Natural killer cell treated with Interleukin-12 subunit alpha and Interleukin-12 subunit beta and Interleukin-15 and Interleukin-18, amount 100 ng/mL, for 72 hours (primary cell): ENCODE measurements around the gene GATA2. TPM values are rescaled to one million over a fixed set of nuclear protein-coding genes. Genes with fewer than 3 reads are reported as not detected.
A peak's percentile ranks its signal among the peaks of the same experiment; 100 is the strongest.

Experiments used
- ATAC-seq, 2 donors: fragments of 150-1000 bp; cut with Tn5 transposase in 1 of 2; sonication (Bioruptor Pico), chemical (Tn5 transposase) in 1 of 2; 2 replicates each; pipeline ENCODE4 v1.10.0; 2021
- DNase-seq: peaks from one replicate; pipeline ENCODE4 v3.0.0; 2022; ENCODE audit warnings: low spot score
- H3K27ac Mint-ChIP-seq, 2 donors: 1 replicate in 1 of 2; 2 replicates in 1 of 2; pipeline ENCODE4 v1.8.0; 2022; ENCODE audit warnings: mixed read lengths in 2 of 2, mild to moderate bottlenecking in 1 of 2, moderate library complexity in 1 of 2
- H3K27me3 Mint-ChIP-seq, 2 donors: 1 replicate in 1 of 2; 2 replicates in 1 of 2; pipeline ENCODE4 v1.8.0; 2022; ENCODE audit warnings: mixed read lengths in 2 of 2
- H3K36me3 Mint-ChIP-seq: one replicate; pipeline ENCODE4 v1.8.0; 2022; ENCODE audit warnings: mixed read lengths
- H3K4me1 Mint-ChIP-seq, 2 donors: 1 replicate in 1 of 2; 2 replicates in 1 of 2; pipeline ENCODE4 v1.8.0; 2022; ENCODE audit warnings: low read depth in 2 of 2, mixed read lengths in 2 of 2, mild to moderate bottlenecking in 1 of 2
- H3K4me3 Mint-ChIP-seq: one replicate; pipeline ENCODE4 v1.8.0; 2022; ENCODE audit warnings: mixed read lengths
- H3K9me3 Mint-ChIP-seq: 2 replicates; pipeline ENCODE4 v1.8.0; 2022; ENCODE audit warnings: mixed read lengths
- total RNA-seq, 2 donors: library from RNA; stranded (reverse); gene quantifications; one replicate each; pipeline ENCODE4 v1.2.3, GENCODE V29; 2022

The GATA2 gene
- total RNA-seq, 2 donors from 2014 or later, result 1.6 to 72.7 TPM

DNA sequence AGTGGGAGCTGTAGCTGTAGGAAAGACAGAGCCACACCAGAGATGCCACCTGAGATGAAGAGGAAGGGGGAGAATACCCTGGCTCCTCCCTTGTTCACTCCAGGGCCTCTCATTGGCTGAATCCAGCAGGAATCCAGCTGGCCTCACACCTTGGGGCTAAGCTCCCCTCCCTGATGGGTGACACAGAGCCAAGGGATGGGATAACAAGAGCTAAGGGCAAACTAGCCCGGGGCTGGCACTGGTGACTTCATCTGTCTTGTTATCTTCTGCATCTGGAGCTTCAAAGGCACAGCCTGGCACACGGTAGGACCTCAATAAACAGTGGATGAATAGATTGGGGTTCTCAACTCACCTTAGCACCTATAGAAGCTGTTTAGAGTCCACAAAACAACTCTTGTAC lies 13.8 kb upstream of the GATA2 start:
- Mint-ChIP-seq H3K9me3 (no peaks in the 10 kb centered on the region), H3K36me3 (no peaks in the 10 kb centered on the region), H3K4me1 (no peaks in the 10 kb centered on the region), H3K27me3 (peaks cover 21 to 28% of the 10 kb centered on the region in 2 donors), H3K4me3 (no peak overlapping the region), H3K27ac (no peak overlapping the region)
- ATAC-seq (no peak), DNase-seq (no peak)

DNA sequence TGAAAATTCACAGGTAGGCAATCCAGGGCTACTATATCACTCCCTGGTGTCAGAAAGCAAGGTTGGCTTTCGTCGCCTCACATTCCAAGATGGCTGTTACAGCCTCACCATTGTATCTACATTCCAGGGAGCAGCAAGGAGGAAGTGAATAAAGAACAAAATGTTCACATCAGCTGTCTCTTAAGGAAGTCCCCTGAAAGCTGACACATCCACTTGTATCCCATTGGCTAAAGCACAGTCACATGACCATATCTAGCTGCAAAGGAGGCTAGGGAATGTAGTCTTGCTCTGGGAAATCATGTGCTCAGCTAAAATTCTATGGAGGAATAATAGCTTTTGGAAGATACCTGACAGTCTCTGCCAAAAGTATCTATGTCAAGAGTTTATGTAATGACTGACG lies 12.8 kb upstream of the GATA2 start:
- no peaks in the 10 kb centered on the region for H3K4me1 Mint-ChIP-seq
- peaks cover 22 to 38% of the 10 kb centered on the region in 2 donors for H3K27me3 Mint-ChIP-seq
- H3K9me3 Mint-ChIP-seq, result no peaks in the 10 kb centered on the region
- no peaks in the 10 kb centered on the region for H3K36me3 Mint-ChIP-seq
- ATAC-seq (no peak), DNase-seq (no peak)
- no peak overlapping the region for H3K4me3 Mint-ChIP-seq
- no peak overlapping the region for H3K27ac Mint-ChIP-seq

DNA sequence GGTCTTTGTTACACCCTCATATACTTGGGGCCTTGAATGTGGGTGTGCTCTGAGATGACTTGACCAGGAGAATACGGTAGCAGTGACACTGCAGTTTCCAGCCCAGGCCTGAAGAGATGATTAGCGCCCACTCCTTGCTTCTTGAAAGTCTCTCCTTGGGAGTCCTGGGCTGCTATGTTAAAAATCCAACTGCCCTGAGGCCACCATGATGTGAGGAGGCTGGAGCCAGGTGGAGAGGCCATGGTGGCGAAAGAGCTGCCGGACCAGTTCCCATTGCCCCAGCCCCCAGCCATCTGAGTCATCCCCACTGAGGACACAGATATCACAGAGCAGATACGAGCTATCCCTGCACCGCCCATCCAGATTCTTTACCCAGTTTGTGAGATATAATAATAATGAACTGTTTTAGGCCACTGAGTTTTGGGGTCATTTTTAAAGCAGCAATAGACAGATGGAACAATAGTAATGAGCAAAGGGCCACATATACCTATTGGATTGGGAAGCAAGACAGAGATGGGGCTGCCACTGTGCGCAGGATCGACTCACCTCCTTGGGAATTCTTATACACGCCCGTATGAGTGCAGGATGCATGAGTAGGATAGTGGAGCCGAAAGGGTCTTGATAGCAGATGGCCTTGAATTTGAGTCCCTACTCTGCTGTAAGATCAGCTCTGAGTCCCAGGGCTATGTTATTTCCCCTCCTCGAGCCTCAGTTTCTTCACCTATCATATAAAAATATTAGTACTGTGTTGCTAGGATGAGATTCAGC lies 12.1 kb upstream of the GATA2 start:
- Mint-ChIP-seq H3K27ac (no peak overlapping the region), H3K4me1 (no peaks in the 10 kb centered on the region), H3K9me3 (no peaks in the 10 kb centered on the region), H3K27me3 (peaks cover 21 to 40% of the 10 kb centered on the region in 2 donors), H3K4me3 (no peak overlapping the region), H3K36me3 (no peaks in the 10 kb centered on the region)
- ATAC-seq (no peak), DNase-seq (no peak)

DNA sequence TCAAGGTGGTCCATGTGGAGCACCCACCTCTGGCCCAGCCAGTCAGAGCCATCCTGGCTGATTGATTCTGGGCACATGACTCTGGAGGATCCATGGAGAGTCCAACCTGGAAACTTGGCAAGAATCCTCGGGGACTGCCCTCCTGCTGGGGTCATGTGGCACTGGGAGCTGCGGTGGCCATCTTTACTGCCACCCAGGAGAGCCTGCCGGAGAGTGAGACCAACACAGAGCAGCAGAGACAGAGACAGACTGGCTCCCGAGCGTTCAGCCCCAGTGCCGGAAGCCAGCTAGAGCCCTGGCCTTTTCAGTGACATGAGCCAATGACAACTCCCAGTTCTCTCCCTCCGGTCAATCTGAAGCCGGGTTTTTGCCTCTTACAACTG lies 11.5 kb upstream of the GATA2 start:
- H3K27me3 Mint-ChIP-seq, result peaks cover 23 to 41% of the 10 kb centered on the region in 2 donors
- DNase-seq (no peak), ATAC-seq (no peak)
- no peaks in the 10 kb centered on the region for H3K9me3 Mint-ChIP-seq
- no peaks in the 10 kb centered on the region for H3K36me3 Mint-ChIP-seq
- no peak overlapping the region for H3K4me3 Mint-ChIP-seq
- no peaks in the 10 kb centered on the region for H3K4me1 Mint-ChIP-seq
- no peak overlapping the region for H3K27ac Mint-ChIP-seq

DNA sequence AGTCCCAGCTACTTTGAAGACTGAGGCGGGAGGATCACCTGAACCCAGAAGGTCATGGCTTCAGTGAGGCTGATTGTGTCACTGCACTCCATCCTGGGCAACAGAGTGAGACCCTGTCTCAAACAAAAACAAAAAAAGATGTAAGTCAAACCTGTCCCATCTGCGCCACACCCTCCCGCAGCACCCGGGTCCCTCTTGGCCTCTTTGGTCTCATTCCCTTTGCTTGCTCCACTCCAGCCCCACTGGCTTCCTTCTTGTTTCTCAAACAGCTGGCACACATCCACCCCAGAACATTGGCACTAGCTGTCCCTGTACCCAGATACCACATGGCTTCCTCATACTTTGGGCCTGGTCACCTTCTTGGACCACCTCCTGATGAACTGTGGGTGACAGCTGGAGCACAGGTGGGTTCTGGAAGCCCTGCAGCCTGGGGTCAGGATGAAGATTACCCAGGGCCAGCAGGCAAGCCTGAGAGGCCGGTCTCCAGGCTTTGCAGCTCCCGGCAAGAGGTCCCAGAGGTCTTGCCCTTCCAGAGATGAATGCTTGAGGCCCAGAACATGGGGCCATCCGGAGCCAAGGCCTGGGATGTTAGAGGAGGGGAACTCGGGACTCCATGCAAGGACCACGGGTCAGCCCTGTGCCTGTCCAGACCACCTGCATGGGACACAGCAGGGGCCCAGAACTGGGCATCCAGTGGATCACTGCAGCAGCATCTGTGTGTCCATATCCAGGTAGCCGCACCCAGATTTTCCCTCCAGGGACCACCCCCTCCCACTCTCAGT lies 10.9 kb upstream of the GATA2 start:
- Mint-ChIP-seq H3K27ac (no peak overlapping the region), H3K27me3 (peaks cover 19 to 37% of the 10 kb centered on the region in 2 donors)

DNA sequence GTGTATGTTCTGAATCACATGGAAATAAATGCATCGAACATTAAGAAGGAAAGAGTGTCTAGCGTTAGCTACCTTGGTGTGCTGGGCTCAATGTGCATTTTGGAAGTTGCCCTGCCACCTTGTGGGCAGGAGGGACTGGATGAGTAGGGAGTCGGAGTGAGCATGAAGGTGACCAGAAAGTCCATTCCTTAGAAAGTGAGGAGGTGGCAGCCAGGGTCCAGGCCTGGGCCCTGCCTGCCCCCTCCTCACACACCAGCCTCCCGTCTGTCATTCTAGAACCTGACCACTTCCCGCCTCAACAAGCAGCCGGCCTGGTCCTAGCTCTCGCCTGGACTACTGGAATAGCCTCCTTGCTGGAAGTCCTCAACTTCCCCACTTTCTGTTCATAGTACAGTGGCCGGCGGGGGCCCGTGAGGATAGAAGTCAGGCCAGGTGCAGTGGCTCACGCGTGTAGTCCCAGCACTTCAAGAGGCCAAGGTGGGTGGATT lies 10.2 kb upstream of the GATA2 start:
- no peak overlapping the region for H3K27ac Mint-ChIP-seq
- H3K4me3 Mint-ChIP-seq, result no peak overlapping the region
- H3K4me1 Mint-ChIP-seq, result no peaks in the 10 kb centered on the region
- ATAC-seq (no peak), DNase-seq (no peak)
- H3K27me3 Mint-ChIP-seq, result peaks cover 25 to 42% of the 10 kb centered on the region in 2 donors
- no peaks in the 10 kb centered on the region for H3K9me3 Mint-ChIP-seq
- no peaks in the 10 kb centered on the region for H3K36me3 Mint-ChIP-seq

More for the DNA sequence above, 10.9 kb upstream of the GATA2 start:
- Mint-ChIP-seq H3K4me1 (no peaks in the 10 kb centered on the region), H3K36me3 (no peaks in the 10 kb centered on the region), H3K4me3 (no peak overlapping the region), H3K9me3 (no peaks in the 10 kb centered on the region)
- ATAC-seq (peak in 1 of 2 donors; percentile 25), DNase-seq (no peak)

DNA sequence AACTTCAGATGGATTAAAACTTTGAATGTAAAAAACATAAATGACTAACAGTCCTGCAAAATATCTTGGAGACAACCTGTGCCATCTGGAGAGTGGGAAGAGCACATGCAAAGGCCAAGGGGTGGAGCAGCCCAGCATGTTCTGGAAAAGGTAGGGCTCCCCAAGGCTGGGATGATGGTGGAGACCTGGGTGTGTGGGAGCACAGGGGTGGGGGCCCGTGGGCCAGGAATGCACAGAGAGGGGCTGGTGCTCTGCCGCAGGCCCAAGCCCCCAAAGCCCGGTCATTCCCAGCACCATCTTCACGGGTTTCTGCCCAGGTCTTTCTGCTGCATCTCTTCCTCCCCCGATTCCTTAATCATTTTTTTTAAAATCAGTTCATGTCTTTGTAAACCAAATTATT lies 9.7 kb upstream of the GATA2 start:
- no peak for ATAC-seq
- no peak overlapping the region for H3K27ac Mint-ChIP-seq

DNA sequence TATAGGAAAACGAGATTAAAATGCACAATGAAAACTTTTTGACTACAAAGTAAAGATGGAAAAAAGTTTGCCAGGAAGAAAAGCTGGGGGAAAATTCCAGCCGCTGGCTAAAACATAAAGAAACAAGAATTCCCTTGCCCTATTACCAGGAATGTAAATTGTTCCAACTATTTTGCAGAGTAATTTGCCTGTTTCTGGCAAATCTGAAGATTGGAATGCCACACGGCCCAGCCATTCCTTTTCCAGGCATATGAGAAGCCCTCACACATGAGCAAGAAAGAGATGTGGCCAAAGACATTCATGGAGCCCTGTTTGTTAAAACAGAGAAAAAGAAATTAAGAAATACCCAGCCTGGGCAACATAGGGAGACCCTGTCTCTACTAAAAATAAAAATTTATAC lies 8.4 kb upstream of the GATA2 start:
- Mint-ChIP-seq H3K36me3 (no peaks in the 10 kb centered on the region), H3K4me3 (no peak overlapping the region), H3K9me3 (no peaks in the 10 kb centered on the region), H3K27me3 (peaks cover 28 to 44% of the 10 kb centered on the region in 2 donors), H3K27ac (no peak overlapping the region), H3K4me1 (peaks cover 0 to 4% of the 10 kb centered on the region in 2 donors)
- no peak for ATAC-seq
- DNase-seq, result no peak

More for the DNA sequence above, 9.7 kb upstream of the GATA2 start:
- Mint-ChIP-seq H3K27me3 (peaks cover 25 to 44% of the 10 kb centered on the region in 2 donors), H3K36me3 (no peaks in the 10 kb centered on the region), H3K4me1 (no peaks in the 10 kb centered on the region), H3K9me3 (no peaks in the 10 kb centered on the region), H3K4me3 (no peak overlapping the region)
- DNase-seq, result no peak

DNA sequence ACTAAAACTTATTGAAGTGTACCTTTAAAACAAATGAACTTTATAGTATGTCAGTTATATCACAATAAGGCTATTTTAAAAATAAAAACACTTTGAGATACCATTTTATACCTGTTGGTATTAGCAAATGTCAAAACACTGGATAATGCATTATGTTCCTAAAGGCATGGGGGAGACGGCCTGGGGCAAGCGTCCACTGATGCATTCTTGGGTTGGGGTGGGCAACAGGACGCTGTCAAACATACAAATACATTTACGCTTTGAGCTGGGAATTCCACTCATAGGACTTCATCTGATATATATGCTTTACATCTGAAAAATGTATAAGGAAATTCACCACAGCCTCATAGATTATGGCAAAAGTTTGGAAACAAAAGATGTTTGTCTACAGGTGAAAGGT lies 7.6 kb upstream of the GATA2 start:
- ATAC-seq (no peak), DNase-seq (no peak)
- Mint-ChIP-seq H3K4me3 (no peak overlapping the region), H3K36me3 (no peaks in the 10 kb centered on the region), H3K4me1 (peaks cover 0 to 4% of the 10 kb centered on the region in 2 donors), H3K9me3 (no peaks in the 10 kb centered on the region), H3K27me3 (peaks cover 31 to 53% of the 10 kb centered on the region in 2 donors), H3K27ac (no peak overlapping the region)

DNA sequence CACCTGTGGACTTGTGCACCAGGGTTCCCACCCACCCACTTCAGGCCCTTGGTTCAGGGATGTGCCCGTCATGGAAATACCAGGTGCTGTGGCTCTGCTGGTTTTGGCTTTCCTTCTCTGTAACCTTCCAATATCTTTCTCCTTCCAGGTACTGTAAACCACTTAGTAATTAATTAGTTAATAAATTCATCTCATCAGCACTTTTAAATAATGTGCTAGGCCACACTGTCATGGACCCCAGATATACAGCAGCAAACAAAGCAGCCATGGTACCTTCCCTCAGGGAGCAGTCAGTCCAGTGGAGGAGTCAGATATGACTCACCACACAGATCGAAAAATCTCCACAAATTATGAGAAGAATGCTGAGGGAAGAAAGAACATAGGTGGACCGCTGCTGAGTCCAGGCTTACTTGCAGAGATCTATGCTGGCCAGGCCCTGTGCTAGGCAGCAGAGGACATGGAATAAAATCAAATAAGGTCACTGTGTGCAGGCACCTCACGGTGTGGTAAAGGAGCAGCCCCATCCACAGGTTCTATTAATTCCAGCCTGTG lies 6.8 kb upstream of the GATA2 start:
- Mint-ChIP-seq H3K27ac (no peak overlapping the region), H3K36me3 (no peaks in the 10 kb centered on the region), H3K4me1 (peaks cover 0 to 4% of the 10 kb centered on the region in 2 donors), H3K27me3 (peaks cover 37 to 60% of the 10 kb centered on the region in 2 donors), H3K4me3 (no peak overlapping the region), H3K9me3 (no peaks in the 10 kb centered on the region)
- no peak for DNase-seq
- ATAC-seq, result no peak

DNA sequence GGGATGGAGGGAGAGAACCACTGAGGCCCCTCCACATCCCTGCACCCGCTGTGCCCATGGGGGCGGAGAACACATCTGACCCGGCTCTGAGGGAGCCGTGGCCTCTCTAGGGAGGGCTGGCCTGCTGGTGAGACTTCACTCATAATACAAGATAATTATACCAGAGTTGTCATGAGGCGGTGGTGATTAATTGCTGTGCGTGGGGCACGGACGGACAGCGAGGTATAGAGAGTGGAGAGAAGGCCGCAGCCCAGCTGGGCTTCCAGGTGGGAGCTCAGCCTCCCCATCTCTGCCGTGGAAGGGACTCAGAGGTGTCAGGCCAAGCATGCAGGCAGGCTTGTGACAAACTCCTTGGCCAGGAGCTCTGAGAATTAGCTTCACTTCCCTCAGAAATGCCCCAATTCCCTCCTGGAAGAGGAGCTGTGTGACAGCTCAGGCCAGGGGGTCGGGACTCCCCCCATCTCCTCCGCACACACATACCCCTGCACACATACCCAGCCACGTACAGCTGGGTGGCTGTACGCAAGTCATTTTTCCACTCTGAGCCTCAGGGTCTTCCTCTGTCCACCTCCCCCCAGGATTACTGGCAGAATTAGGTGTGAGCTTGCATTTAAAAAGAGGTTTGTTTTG lies 6.0 kb upstream of the GATA2 start:
- H3K4me1 Mint-ChIP-seq, result peaks cover 0 to 4% of the 10 kb centered on the region in 2 donors
- H3K9me3 Mint-ChIP-seq, result no peaks in the 10 kb centered on the region
- no peak for DNase-seq
- H3K36me3 Mint-ChIP-seq, result no peaks in the 10 kb centered on the region
- ATAC-seq, result no peak
- H3K27ac Mint-ChIP-seq, result no peak overlapping the region
- H3K4me3 Mint-ChIP-seq, result peak overlapping the region; percentile 49
- H3K27me3 Mint-ChIP-seq, result peaks cover 43 to 68% of the 10 kb centered on the region in 2 donors

DNA sequence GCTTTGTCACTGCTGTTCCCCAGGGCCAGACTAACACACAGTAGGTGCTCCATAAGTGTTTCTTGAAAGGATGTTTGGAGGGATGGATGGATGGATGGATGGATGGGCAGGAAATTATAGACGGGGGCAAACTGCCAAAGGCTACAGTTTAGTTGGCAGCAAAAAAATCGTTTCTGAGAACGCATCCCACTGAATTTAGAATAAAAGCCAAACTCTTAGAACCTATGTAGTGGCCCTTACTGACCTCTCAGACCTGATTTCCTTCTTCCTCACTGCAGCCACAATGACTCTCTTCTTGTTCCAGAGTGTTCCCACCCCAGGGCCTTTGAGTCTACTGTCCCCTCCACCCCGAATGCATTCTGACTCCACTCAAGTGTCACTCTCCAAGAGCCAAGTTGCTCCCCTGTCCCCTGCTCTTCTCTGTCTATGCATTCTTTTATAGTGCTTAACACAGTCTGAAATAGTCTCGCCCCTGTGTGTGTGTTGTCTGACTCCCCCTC lies 5.2 kb upstream of the GATA2 start:
- H3K9me3 Mint-ChIP-seq, result no peaks in the 10 kb centered on the region
- H3K27ac Mint-ChIP-seq, result no peak overlapping the region
- no peak for DNase-seq
- peaks cover 44 to 70% of the 10 kb centered on the region in 2 donors for H3K27me3 Mint-ChIP-seq
- peak overlapping the region; percentile 49 for H3K4me3 Mint-ChIP-seq
- ATAC-seq, result no peak
- H3K4me1 Mint-ChIP-seq, result peaks cover 0 to 4% of the 10 kb centered on the region in 2 donors
- H3K36me3 Mint-ChIP-seq, result no peaks in the 10 kb centered on the region

DNA sequence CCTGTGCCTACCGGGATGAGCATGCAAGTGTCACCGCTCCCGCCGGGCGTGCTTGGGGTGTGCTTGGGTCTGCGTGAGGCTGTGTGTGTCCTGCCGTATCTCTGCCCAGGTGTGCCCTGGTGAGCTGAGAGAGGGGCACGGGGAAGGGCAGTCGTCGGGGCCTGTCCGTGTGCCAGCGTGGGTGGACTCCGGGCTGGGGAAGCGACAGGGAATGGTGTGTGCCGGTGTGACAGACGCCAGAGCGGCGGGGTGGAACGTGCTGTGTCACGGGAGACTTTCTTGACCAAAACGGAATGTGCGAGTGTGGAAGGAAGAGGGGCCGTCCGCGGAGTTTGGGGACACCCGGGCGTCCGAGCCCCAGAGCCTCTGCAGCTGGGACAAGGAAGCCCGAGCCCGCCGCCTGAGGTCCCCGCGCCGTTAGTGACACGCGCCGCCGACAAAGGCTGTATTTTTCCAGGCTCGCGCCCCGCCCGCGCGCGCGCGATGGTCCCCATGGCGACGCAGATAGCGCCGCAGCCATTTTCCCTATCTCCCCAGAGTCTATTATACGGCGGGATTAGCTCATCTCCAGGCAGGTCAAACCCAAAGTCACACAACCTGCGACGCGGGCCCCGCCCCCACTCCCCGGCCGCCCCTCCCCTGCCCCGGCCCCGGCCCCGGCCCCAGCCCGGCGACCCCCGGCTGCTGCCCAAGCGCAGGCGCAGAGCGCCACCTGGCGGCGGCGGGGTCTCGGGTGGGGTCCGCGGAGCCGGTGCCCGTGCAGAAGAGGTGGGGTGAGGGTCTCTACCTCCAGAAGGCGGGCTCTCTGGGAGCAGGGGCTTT lies 4.5 kb upstream of the GATA2 start:
- ATAC-seq, result peak; percentile 53 to 73
- Mint-ChIP-seq H3K9me3 (no peaks in the 10 kb centered on the region), H3K36me3 (no peaks in the 10 kb centered on the region), H3K27ac (no peak overlapping the region), H3K4me1 (peaks cover 0 to 4% of the 10 kb centered on the region in 2 donors), H3K27me3 (peaks cover 43 to 66% of the 10 kb centered on the region in 2 donors), H3K4me3 (peak overlapping the region; percentile 67)
- DNase-seq, result no peak
